ENCODE measurements around the gene ZNF740. TPM values are rescaled to one million over a fixed set of nuclear protein-coding genes. Genes with fewer than 3 reads are reported as not detected.

The ZNF740 gene
- total RNA-seq, 4 donors from 2014 or later: 14.0 to 22.3 (median 17.7) TPM

DNA sequence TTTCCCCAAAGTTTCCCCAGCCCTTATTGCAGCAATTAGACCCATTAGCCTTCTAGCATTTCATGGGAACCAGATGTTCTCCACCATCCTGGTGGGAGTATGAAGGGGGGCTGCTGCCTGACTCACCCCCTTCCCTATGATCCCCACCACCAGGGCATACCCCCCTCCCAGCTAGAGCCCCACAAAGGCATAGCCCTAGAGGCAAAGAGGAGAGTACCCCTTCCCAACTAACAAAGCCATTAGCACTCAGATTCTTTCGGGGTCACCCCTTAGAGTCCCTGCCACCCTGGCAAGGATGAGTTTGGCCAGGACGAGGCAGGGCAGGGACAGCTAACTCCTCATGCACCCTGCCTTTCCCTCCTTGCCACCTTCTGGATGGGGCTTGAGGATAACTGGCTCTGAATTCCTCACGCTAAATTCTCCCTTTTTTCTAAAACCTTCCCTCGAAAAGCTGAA lies 42.3 kb downstream of the ZNF740 start:
- TF ChIP-seq, protein P1, sequence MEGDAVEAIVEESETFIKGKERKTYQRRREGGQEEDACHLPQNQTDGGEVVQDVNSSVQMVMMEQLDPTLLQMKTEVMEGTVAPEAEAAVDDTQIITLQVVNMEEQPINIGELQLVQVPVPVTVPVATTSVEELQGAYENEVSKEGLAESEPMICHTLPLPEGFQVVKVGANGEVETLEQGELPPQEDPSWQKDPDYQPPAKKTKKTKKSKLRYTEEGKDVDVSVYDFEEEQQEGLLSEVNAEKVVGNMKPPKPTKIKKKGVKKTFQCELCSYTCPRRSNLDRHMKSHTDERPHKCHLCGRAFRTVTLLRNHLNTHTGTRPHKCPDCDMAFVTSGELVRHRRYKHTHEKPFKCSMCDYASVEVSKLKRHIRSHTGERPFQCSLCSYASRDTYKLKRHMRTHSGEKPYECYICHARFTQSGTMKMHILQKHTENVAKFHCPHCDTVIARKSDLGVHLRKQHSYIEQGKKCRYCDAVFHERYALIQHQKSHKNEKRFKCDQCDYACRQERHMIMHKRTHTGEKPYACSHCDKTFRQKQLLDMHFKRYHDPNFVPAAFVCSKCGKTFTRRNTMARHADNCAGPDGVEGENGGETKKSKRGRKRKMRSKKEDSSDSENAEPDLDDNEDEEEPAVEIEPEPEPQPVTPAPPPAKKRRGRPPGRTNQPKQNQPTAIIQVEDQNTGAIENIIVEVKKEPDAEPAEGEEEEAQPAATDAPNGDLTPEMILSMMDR (IDR thresholded peaks at IDR 0.05; ENCODE audit: low read depth): no peak

DNA sequence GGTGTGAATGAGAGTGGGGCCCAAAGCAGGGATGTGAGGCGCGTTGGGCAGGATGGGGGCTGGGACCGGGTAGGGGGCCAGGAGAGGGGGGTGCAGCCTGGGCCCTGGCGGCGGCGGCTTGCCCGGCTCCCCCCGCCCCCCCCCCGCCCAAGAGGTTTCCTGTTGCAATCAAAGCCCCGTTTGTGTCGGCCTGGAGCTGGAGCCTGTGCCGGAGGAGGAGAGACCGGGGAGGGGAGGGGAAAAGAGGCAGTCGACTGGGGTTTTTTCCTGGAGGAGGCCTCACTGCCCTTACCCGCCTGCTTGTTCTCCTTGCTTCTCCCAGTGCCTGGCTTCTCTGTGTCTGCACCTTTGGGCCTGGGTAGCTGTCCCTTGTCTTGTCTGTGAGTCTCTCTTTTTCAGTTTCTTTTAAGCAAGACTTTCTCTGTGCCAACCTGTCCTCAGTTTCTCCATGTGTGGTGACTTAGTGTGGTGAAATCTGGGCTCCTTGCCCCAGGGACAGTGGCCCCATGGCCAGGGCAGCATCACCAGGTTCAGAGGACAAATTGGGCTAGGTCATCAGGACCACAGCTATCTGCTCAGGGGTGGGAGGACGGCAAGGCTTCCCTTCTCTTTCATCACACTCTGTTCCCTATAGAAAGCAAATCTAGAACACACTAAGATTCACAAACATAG lies 43.0 kb downstream of the ZNF740 start:
- TF ChIP-seq, protein P1 (IDR thresholded peaks at IDR 0.05; ENCODE audit: low read depth): no peak

DNA sequence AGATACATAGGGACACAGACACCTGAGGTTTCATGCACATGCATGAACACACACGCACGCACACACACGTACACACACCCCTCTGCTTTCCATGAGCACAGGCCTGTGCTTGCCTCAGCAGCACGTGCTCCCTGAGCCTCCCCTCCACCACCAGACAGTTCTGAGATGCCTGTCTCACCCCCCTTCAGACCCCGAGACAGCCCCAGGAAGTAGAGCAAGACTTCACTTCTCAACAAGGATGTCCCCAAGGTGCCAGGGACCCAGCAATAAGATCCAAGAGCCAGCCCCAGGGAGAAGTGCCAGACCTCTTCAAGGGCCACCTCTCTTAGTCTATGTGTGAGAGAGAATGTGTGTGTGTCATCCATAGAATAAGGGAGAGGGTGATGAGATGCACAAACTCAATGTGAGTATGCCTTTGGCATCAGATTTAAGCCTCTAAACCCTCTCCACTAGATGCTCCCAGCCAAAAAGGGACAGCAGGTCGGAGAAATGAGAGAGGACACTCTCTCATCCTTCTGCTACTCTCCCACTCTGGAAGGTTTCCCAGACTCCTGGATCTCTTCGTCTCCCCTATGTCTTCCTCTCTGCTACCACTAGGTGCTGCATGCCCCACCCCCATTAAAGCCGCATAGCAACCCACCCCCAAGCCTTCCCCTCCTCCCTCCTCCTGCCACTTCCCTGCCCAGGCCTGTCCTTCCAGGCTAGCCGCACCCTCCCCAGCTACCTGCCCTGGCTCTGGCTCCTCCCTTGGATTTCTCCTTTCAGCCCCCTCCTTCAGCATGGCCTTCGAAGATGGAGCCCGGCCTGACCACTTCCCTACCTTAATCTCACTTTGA lies 43.8 kb downstream of the ZNF740 start:
- TF ChIP-seq, protein P1 (IDR thresholded peaks at IDR 0.05; ENCODE audit: low read depth): no peak

DNA sequence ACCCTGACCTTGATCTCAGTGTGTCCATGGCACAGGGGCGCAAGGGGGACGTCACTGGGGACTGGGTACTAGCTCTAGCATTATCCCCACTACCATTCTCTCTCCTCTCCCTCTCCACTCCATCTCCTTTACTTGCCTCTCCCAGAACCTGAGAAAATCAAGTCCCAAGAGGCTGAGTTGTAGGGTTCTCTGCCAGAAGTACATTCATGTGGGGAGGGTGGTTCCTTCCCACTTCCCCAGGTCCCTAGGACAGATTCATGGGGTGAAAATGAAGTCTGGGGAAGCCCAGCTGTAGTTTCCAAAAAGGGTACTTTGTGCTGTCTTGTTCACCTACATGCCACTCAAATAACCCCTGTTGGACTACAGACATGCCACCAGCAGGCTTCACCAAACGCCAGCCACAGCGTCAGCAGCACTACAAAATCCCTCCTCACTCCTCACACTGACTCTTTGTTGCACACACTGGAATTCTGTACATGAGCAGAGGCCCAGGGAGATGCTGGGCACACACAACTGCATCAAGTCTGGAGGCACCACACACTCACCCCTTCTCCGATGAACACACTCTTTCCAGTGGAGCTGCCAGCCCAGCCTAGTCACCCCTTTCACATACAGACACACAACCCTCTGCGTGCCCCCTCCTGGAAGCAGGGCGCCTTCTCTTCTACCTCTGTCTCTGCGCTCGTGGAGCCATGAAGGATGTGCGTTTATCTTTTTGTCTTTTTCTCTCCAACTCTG lies 44.5 kb downstream of the ZNF740 start:
- TF ChIP-seq, protein P1 (IDR thresholded peaks at IDR 0.05; ENCODE audit: low read depth): no peak

DNA sequence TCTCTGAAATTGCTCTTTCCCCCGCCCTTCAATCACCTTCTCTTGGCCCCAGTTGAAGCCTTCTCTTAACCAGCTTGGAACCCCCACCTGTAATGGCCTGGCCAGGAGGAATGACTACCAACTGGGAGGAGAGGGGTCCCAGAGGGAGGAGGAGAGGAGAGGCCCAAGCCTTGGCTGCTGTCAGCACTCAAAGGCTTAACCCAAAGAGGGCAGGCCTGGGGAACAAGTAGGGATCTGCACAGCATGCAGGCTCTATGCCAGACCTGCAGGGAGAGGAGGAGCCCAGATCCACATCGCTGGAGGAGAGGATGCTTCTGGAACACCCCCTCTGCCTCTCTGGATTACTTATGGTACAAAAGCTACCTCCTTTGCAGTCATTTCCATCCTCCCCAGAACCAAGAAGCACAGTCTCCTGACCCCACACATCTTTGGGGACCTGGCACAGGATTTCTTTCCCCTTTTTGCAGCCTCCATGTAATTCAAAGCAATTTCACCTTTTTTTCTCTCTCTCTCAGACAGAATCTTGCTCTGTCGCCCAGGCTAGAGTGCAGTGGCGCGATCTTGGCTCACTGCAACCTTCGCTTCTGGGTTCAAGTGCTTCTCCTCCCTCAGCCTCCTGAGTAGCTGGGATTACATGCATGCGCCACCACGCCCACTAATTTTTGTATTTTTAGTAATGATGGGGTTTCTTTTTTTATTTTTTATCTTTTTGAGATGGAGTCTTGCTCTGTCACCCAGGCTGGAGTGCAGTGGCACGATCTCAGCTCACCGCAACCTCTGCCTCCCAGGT lies 45.3 kb downstream of the ZNF740 start:
- TF ChIP-seq, protein P1 (IDR thresholded peaks at IDR 0.05; ENCODE audit: low read depth): no peak

DNA sequence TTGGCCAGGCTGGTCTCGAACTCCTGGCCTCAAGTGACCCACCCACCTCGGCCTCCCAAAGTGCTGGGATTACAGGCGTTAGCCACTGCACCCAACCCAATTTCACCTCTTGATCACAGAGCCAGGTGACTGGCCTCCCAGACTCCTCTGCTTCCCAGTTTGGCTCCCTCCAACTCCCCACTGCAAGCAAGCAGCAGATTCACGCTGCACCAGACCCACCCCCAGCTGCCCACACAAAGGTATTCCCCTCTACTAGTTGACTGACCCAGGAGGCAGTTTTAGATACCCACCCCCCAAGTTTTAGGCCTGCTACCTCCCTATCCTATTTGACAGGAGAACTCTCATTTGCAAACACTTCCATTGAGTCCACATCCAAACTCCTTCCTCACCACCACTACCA lies 46.3 kb downstream of the ZNF740 start:
- TF ChIP-seq, protein P1 (IDR thresholded peaks at IDR 0.05; ENCODE audit: low read depth): no peak

All from subcutaneous adipose tissue (tissue), 4 donors.